Activated CD4-positive, alpha-beta T cell treated with anti-CD3 and anti-CD28 coated beads for 36 hours (primary cell): Measurements from ENCODE around the gene IRX4. TPM values are rescaled to one million over a fixed set of nuclear protein-coding genes. Genes with fewer than 3 reads are reported as not detected.

Experiments
- total RNA-seq, 2 experiments: library from RNA; stranded (reverse); gene quantifications; one replicate each; pipeline ENCODE4 v1.2.3, GENCODE V29; 2021

IRX4 gene
- total RNA-seq, 2 experiments from 2014 or later, result not detected

Other genes with a start within 250 kb of the IRX4 start
- gene MRPL36, start 83.1 kb downstream of the IRX4 start, total RNA-seq, result 10 to 100 TPM; 51.4 to 64.9 TPM
- 10 to 100 TPM; 18.8 to 37.1 TPM for gene NDUFS6, start 81.5 kb downstream of the IRX4 start, total RNA-seq